K562 (cell line): ENCODE results near the gene RPL7L1. TPM values are rescaled to one million over a fixed set of nuclear protein-coding genes. Genes with fewer than 3 reads are reported as not detected.

Source experiments
- KDM1A ChIP-seq, 2 experiments: fragments of 450-650 bp; IDR thresholded peaks; 2 replicates each; pipeline ENCODE4 v1.6.1; 2016; ENCODE audit warnings: mild to moderate bottlenecking in 2 of 2
- MAZ ChIP-seq, 2 experiments: fragments of 450-650 bp in 1 of 2; sonication (generic) in 1 of 2; formaldehyde crosslinking; IDR thresholded peaks in 1 of 2; conservative IDR thresholded peaks in 1 of 2; 2 replicates each; pipeline versions ENCODE4 v1.4.0 to v1.5.0; 2020; ENCODE audit warnings: mild to moderate bottlenecking in 1 of 2, missing genetic modification reagents in 1 of 2
- MCM5 ChIP-seq: fragments of 450-650 bp; IDR thresholded peaks from 2 replicates; pipeline ENCODE4 v1.6.1; 2016; ENCODE audit warnings: low read depth
- RBM39 ChIP-seq: fragments of 200-400 bp; formaldehyde crosslinking; optimal IDR thresholded peaks from 2 replicates; pipeline ENCODE3; 2018; ENCODE audit warnings: low read depth, low read length
- SNIP1 ChIP-seq: fragments of 450-650 bp; IDR thresholded peaks from 2 replicates; pipeline ENCODE4 v1.7.1; 2017; ENCODE audit warnings: low read depth, mild to moderate bottlenecking
- ZNF561 ChIP-seq: fragments of 450-650 bp; formaldehyde crosslinking; conservative IDR thresholded peaks from 2 replicates; pipeline ENCODE4 v1.4.0; 2020; ENCODE audit warnings: mild to moderate bottlenecking, moderate library complexity
- polyA plus RNA-seq, 8 experiments: library from polyadenylated mRNA; depleted of rRNA in 4 of 8; stranded (reverse) in 5 of 8; unstranded in 3 of 8; fragments of >200 nt; fragmentation: Nextera tagmentation in 2 of 8; fragmentation: Illumina TruSeq in 1 of 8; extraction: Ambion mirVana in 2 of 8; extraction: Trizol in 1 of 8; gene quantifications; 2 replicates each; pipeline versions ENCODE4 v1.2.1 to v1.2.3, GENCODE V29; 2011 to 2014; ENCODE audit warnings: inconsistent platforms in 1 of 8, missing spikeins in 1 of 8
- total RNA-seq, 7 experiments: library from RNA; depleted of rRNA in 6 of 7; stranded (reverse); fragments of >200 nt in 6 of 7; fragmentation: Illumina TruSeq in 2 of 7; extraction: Trizol in 2 of 7; gene quantifications; 2 replicates each; pipeline versions ENCODE4 v1.2.1 to v1.2.3, GENCODE V29; 2011 to 2021; ENCODE audit warnings: low replicate concordance in 1 of 7
- TF ChIP-seq, protein P1 (sequence below): sonication (generic); formaldehyde crosslinking; IDR thresholded peaks from 2 replicates; pipeline ENCODE4 v1.8.1; 2022; ENCODE audit warnings: missing genetic modification reagents
- TF ChIP-seq, protein P2 (sequence below): fragments of 150-350 bp; conservative IDR thresholded peaks from 2 replicates; pipeline ENCODE4 v1.6.1; 2014; ENCODE audit warnings: low read length
- TF ChIP-seq, protein P3 (sequence below), 2 experiments: IDR thresholded peaks; 2 replicates each; pipeline ENCODE4 v1.6.1; 2011; ENCODE audit warnings: borderline replicate concordance in 1 of 2, control low read depth in 1 of 2, low read depth in 1 of 2, low read length in 1 of 2, mild to moderate bottlenecking in 1 of 2, mixed read lengths in 1 of 2, moderate library complexity in 1 of 2; ENCODE audit not compliant: insufficient read depth in 1 of 2, insufficient read length in 1 of 2, poor library complexity in 1 of 2, severe bottlenecking in 1 of 2; ENCODE audit errors: extremely low read depth in 1 of 2
- TF ChIP-seq, protein P4 (sequence below): sonication (generic); formaldehyde crosslinking; IDR thresholded peaks from 2 replicates; pipeline ENCODE4 v1.4.0; 2020; ENCODE audit warnings: mild to moderate bottlenecking, missing genetic modification reagents
- TF ChIP-seq, protein P5 (sequence below): sonication (generic); formaldehyde crosslinking; IDR thresholded peaks from 2 replicates; pipeline ENCODE4 v1.8.0; 2022; ENCODE audit warnings: mild to moderate bottlenecking, missing genetic modification reagents, borderline replicate concordance
- TF ChIP-seq, protein P6 (sequence below), 2 experiments: fragments of 150-350 bp in 1 of 2; IDR thresholded peaks; 2 replicates each; pipeline ENCODE4 v1.6.1; 2012 to 2016; ENCODE audit warnings: low read depth in 2 of 2, low read length in 2 of 2, mild to moderate bottlenecking in 1 of 2, moderate library complexity in 1 of 2
- TF ChIP-seq, protein P7 (sequence below): fragments of 250-450 bp; sonication (Bioruptor Pico); IDR thresholded peaks from 2 replicates; pipeline ENCODE4 v1.8.0; 2021; ENCODE audit warnings: borderline replicate concordance, mild to moderate bottlenecking, moderate library complexity; ENCODE audit not compliant: poor library complexity, severe bottlenecking

The RPL7L1 gene
- total and polyA plus RNA-seq, 9 of the 15 experiments (the other 6 are each of a cell fraction or from before 2014, with no cell fraction given) = 129 to 259 (median 164) TPM

DNA sequence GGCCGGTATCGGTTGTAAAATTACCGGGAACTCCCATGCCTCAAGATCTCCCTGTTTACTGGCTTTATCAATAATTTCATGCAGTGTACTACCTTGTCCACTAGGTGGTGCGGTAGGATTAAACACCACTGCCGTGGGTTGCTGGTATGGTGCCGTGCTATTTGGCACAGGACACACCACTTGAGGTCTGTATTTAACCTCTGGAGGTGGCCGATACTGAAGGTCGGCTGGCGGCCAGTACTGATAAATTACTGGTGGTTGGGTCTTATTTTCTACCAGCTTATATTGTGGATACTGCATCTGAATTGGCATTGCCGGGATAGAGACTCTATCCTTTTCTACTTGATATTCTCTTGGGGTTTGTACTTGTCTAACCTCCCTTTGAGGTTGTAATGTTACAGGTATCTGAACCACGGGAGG, 22.1 kb downstream of the RPL7L1 start (continued):
- no peak for TF ChIP-seq RBM39
- TF ChIP-seq MAZ (CRISPR knock-in tag; conservative IDR thresholded peaks at IDR 0.05 in 1 of 2, IDR thresholded peaks at IDR 0.05 in 1 of 2) = peak in 1 of 2 experiments; percentile 46; a peak in 1 of 4 replicates
- TF ChIP-seq, protein P1, sequence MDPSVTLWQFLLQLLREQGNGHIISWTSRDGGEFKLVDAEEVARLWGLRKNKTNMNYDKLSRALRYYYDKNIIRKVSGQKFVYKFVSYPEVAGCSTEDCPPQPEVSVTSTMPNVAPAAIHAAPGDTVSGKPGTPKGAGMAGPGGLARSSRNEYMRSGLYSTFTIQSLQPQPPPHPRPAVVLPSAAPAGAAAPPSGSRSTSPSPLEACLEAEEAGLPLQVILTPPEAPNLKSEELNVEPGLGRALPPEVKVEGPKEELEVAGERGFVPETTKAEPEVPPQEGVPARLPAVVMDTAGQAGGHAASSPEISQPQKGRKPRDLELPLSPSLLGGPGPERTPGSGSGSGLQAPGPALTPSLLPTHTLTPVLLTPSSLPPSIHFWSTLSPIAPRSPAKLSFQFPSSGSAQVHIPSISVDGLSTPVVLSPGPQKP (CRISPR knock-in tag) = no peak
- TF ChIP-seq SNIP1 = no peak
- TF ChIP-seq, protein P2, sequence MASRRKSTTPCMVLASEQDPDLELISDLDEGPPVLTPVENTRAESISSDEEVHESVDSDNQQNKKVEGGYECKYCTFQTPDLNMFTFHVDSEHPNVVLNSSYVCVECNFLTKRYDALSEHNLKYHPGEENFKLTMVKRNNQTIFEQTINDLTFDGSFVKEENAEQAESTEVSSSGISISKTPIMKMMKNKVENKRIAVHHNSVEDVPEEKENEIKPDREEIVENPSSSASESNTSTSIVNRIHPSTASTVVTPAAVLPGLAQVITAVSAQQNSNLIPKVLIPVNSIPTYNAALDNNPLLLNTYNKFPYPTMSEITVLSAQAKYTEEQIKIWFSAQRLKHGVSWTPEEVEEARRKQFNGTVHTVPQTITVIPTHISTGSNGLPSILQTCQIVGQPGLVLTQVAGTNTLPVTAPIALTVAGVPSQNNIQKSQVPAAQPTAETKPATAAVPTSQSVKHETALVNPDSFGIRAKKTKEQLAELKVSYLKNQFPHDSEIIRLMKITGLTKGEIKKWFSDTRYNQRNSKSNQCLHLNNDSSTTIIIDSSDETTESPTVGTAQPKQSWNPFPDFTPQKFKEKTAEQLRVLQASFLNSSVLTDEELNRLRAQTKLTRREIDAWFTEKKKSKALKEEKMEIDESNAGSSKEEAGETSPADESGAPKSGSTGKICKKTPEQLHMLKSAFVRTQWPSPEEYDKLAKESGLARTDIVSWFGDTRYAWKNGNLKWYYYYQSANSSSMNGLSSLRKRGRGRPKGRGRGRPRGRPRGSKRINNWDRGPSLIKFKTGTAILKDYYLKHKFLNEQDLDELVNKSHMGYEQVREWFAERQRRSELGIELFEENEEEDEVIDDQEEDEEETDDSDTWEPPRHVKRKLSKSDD = no peak
- no peak for TF ChIP-seq KDM1A (IDR thresholded peaks at IDR 0.05)
- TF ChIP-seq, protein P3, sequence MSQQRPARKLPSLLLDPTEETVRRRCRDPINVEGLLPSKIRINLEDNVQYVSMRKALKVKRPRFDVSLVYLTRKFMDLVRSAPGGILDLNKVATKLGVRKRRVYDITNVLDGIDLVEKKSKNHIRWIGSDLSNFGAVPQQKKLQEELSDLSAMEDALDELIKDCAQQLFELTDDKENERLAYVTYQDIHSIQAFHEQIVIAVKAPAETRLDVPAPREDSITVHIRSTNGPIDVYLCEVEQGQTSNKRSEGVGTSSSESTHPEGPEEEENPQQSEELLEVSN (IDR thresholded peaks at IDR 0.05; ENCODE audit: borderline replicate concordance in 1 of 2, extremely low read depth in 1 of 2, insufficient read depth in 1 of 2, insufficient read length in 1 of 2, low read depth in 1 of 2, low read length in 1 of 2, poor library complexity in 1 of 2, severe bottlenecking in 1 of 2) = no peak
- no peak for TF ChIP-seq MCM5
- TF ChIP-seq, protein P4, sequence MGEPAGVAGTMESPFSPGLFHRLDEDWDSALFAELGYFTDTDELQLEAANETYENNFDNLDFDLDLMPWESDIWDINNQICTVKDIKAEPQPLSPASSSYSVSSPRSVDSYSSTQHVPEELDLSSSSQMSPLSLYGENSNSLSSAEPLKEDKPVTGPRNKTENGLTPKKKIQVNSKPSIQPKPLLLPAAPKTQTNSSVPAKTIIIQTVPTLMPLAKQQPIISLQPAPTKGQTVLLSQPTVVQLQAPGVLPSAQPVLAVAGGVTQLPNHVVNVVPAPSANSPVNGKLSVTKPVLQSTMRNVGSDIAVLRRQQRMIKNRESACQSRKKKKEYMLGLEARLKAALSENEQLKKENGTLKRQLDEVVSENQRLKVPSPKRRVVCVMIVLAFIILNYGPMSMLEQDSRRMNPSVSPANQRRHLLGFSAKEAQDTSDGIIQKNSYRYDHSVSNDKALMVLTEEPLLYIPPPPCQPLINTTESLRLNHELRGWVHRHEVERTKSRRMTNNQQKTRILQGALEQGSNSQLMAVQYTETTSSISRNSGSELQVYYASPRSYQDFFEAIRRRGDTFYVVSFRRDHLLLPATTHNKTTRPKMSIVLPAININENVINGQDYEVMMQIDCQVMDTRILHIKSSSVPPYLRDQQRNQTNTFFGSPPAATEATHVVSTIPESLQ (CRISPR knock-in tag) = no peak
- TF ChIP-seq, protein P5, sequence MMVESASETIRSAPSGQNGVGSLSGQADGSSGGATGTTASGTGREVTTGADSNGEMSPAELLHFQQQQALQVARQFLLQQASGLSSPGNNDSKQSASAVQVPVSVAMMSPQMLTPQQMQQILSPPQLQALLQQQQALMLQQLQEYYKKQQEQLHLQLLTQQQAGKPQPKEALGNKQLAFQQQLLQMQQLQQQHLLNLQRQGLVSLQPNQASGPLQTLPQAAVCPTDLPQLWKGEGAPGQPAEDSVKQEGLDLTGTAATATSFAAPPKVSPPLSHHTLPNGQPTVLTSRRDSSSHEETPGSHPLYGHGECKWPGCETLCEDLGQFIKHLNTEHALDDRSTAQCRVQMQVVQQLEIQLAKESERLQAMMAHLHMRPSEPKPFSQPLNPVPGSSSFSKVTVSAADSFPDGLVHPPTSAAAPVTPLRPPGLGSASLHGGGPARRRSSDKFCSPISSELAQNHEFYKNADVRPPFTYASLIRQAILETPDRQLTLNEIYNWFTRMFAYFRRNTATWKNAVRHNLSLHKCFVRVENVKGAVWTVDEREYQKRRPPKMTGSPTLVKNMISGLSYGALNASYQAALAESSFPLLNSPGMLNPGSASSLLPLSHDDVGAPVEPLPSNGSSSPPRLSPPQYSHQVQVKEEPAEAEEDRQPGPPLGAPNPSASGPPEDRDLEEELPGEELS = no peak
- TF ChIP-seq, protein P6, sequence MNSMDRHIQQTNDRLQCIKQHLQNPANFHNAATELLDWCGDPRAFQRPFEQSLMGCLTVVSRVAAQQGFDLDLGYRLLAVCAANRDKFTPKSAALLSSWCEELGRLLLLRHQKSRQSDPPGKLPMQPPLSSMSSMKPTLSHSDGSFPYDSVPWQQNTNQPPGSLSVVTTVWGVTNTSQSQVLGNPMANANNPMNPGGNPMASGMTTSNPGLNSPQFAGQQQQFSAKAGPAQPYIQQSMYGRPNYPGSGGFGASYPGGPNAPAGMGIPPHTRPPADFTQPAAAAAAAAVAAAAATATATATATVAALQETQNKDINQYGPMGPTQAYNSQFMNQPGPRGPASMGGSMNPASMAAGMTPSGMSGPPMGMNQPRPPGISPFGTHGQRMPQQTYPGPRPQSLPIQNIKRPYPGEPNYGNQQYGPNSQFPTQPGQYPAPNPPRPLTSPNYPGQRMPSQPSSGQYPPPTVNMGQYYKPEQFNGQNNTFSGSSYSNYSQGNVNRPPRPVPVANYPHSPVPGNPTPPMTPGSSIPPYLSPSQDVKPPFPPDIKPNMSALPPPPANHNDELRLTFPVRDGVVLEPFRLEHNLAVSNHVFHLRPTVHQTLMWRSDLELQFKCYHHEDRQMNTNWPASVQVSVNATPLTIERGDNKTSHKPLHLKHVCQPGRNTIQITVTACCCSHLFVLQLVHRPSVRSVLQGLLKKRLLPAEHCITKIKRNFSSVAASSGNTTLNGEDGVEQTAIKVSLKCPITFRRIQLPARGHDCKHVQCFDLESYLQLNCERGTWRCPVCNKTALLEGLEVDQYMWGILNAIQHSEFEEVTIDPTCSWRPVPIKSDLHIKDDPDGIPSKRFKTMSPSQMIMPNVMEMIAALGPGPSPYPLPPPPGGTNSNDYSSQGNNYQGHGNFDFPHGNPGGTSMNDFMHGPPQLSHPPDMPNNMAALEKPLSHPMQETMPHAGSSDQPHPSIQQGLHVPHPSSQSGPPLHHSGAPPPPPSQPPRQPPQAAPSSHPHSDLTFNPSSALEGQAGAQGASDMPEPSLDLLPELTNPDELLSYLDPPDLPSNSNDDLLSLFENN (IDR thresholded peaks at IDR 0.05; ENCODE audit: low read depth in 2 of 2, low read length in 2 of 2) = no peak
- TF ChIP-seq, protein P7, sequence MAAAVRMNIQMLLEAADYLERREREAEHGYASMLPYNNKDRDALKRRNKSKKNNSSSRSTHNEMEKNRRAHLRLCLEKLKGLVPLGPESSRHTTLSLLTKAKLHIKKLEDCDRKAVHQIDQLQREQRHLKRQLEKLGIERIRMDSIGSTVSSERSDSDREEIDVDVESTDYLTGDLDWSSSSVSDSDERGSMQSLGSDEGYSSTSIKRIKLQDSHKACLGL (CRISPR knock-in tag) = no peak
- TF ChIP-seq ZNF561 (CRISPR knock-in tag) = no peak
